K562 (cell line): Measurements from ENCODE around the gene C3. TPM values are rescaled to one million over a fixed set of nuclear protein-coding genes. Genes with fewer than 3 reads are reported as not detected.

Source experiments
- ATAC-seq: fragments of 200-7000 bp; cut with Tn5 transposase; 3 replicates; pipeline ENCODE4 v1.9.1; 2020; ENCODE audit warnings: moderate library complexity
- BruUV-seq: library from RNA; stranded (reverse); fragments of 400-500 nt; replicated peaks from 2 replicates; lab custom pipeline; 2021; lab: Mats Ljungman, UMichigan
- CTCF ChIA-PET: fragments of 300-600 bp; formaldehyde crosslinking; extraction: SDS; loops from one replicate; lab custom pipeline; 2021; ENCODE audit warnings: low intra/inter-chr PET ratio; lab: Yijun Ruan, JAX
- POLR2A ChIA-PET: fragments of 300-600, 350-650 bp; sonication (Branson Sonifier 250); formaldehyde crosslinking; extraction: SDS; loops from one replicate; lab custom pipeline; 2021; ENCODE audit warnings: antibody characterized with exemption, inconsistent platforms; lab: Yijun Ruan, JAX
- DNase-seq, 4 experiments: peaks; one replicate each; pipeline versions ENCODE4 v3.0.0 to v3.0.0-alpha.2; 2011 to 2018; ENCODE audit warnings: low spot score in 3 of 4, mixed read lengths in 3 of 4; ENCODE audit errors: extremely low read depth in 1 of 4
- FAIRE-seq: peaks from 2 replicates; lab custom pipeline; 2011; peaks lifted over from hg19 to GRCh38; lab: Jason Lieb, UNC
- H2AFZ ChIP-seq: 2 replicates; pipeline ENCODE4 v1.6.0; 2011; ENCODE audit warnings: low read depth, low read length, control low read depth, inconsistent platforms
- H3K27ac ChIP-seq: fragments of 200-600 bp; 3 replicates; pipeline ENCODE4 v1.8.0; 2011; ENCODE audit warnings: low read depth, mild to moderate bottlenecking, control low read depth, inconsistent platforms, low read length, moderate library complexity, mixed read lengths; ENCODE audit errors: extremely low read depth
- H3K27me3 ChIP-seq, 2 experiments: fragments of 300-600 bp in 1 of 2; 2 replicates in 1 of 2; 3 replicates in 1 of 2; pipeline versions ENCODE4 v1.6.0 to v1.8.0; 2011; ENCODE audit warnings: inconsistent platforms in 2 of 2, low read length in 2 of 2, mild to moderate bottlenecking in 1 of 2, mixed read lengths in 1 of 2, moderate library complexity in 1 of 2; ENCODE audit not compliant: control insufficient read depth in 2 of 2, insufficient read depth in 2 of 2
- H3K36me3 ChIP-seq: fragments of 300-600 bp; 3 replicates; pipeline ENCODE4 v1.8.0; 2011; ENCODE audit warnings: mild to moderate bottlenecking, low read length, inconsistent platforms; ENCODE audit not compliant: control insufficient read depth, insufficient read depth
- H3K4me1 ChIP-seq, 2 experiments: fragments of 200-600 bp in 1 of 2; replicated peaks in 1 of 2; 2 replicates in 1 of 2; 3 replicates in 1 of 2; pipeline versions ENCODE4 v1.5.1 to v1.8.0; 2011; ENCODE audit warnings: inconsistent platforms in 2 of 2, low read length in 2 of 2, mild to moderate bottlenecking in 1 of 2, mixed read lengths in 1 of 2, moderate library complexity in 1 of 2; ENCODE audit not compliant: control insufficient read depth in 2 of 2, insufficient read depth in 2 of 2
- H3K4me2 ChIP-seq: 2 replicates; pipeline ENCODE4 v1.6.1; 2011; ENCODE audit warnings: low read length, control low read depth, inconsistent platforms, mixed read lengths; ENCODE audit not compliant: insufficient read depth
- H3K4me3 ChIP-seq: fragments of 200-600 bp; sonication (generic), shearing (Covaris generic); 2 replicates; pipeline ENCODE4 v1.5.1; 2016; ENCODE audit warnings: control low read depth, inconsistent platforms
- H3K79me2 ChIP-seq: fragments of 200-600 bp; 3 replicates; pipeline ENCODE4 v1.8.0; 2011; ENCODE audit warnings: low read length, inconsistent platforms; ENCODE audit not compliant: control insufficient read depth, insufficient read depth
- H3K9ac ChIP-seq, 2 experiments: 2 replicates each; pipeline versions ENCODE4 v1.6.0 to v1.6.1; 2011; ENCODE audit warnings: low read depth in 2 of 2, low read length in 2 of 2, control low read depth in 1 of 2, inconsistent platforms in 1 of 2, mild to moderate bottlenecking in 1 of 2, mixed read lengths in 1 of 2; ENCODE audit not compliant: insufficient read depth in 1 of 2
- H3K9me1 ChIP-seq: one replicate; pipeline ENCODE4 v1.6.0; 2011; ENCODE audit warnings: inconsistent platforms, mild to moderate bottlenecking, low read length, moderate library complexity; ENCODE audit not compliant: control insufficient read depth, insufficient read depth
- H3K9me3 ChIP-seq: replicated peaks from 2 replicates; pipeline ENCODE4 v1.5.1; 2011; ENCODE audit warnings: low read depth, low read length, inconsistent platforms; ENCODE audit not compliant: control insufficient read depth, insufficient read depth
- H4K20me1 ChIP-seq: replicated peaks from 2 replicates; pipeline ENCODE4 v1.6.1; 2011; ENCODE audit warnings: low read length, inconsistent platforms, mixed read lengths; ENCODE audit not compliant: control insufficient read depth, insufficient read depth
- BCL6 ChIP-seq: fragments of 250-450 bp; sonication (Bioruptor Pico); IDR thresholded peaks from 2 replicates; pipeline ENCODE4 v1.4.0; 2020
- CREB1 ChIP-seq, 2 experiments: sonication (generic) in 1 of 2; formaldehyde crosslinking in 1 of 2; IDR thresholded peaks; 2 replicates each; pipeline versions ENCODE4 v1.6.1 to v1.8.0; 2012 to 2022; ENCODE audit warnings: inconsistent platforms in 1 of 2, mild to moderate bottlenecking in 1 of 2, missing genetic modification reagents in 1 of 2, moderate library complexity in 1 of 2
- ELF4 ChIP-seq: fragments of 450-650 bp; formaldehyde crosslinking; IDR thresholded peaks from 2 replicates; pipeline ENCODE4 v1.4.0; 2022; ENCODE audit warnings: missing genetic modification characterization
- EP400 ChIP-seq: fragments of 450-650 bp; IDR thresholded peaks from 2 replicates; pipeline ENCODE4 v1.6.1; 2017; ENCODE audit warnings: antibody characterized with exemption, mild to moderate bottlenecking, moderate library complexity
- HDAC1 ChIP-seq, 2 experiments: fragments of 450-650 bp; IDR thresholded peaks; 2 replicates each; pipeline ENCODE4 v1.6.1; 2016 to 2017; ENCODE audit warnings: inconsistent platforms in 1 of 2, mild to moderate bottlenecking in 1 of 2, moderate library complexity in 1 of 2
- KAT7 ChIP-seq: sonication (generic); formaldehyde crosslinking; IDR thresholded peaks from 2 replicates; pipeline ENCODE4 v1.8.0; 2022; ENCODE audit warnings: missing genetic modification reagents, mild to moderate bottlenecking, borderline replicate concordance
- KAT8 ChIP-seq: fragments of 450-650 bp; IDR thresholded peaks from 2 replicates; pipeline ENCODE4 v1.6.1; 2016; ENCODE audit warnings: low read depth, mild to moderate bottlenecking
- KLF10 ChIP-seq: fragments of 250-450 bp; sonication (Bioruptor Pico); IDR thresholded peaks from 2 replicates; pipeline ENCODE4 v1.6.1; 2021; ENCODE audit warnings: matching md5 sums
- MYNN ChIP-seq, 2 experiments: sonication (generic); formaldehyde crosslinking in 1 of 2; IDR thresholded peaks; 2 replicates each; pipeline versions ENCODE4 v1.5.0 to v1.6.1; 2016 to 2020; ENCODE audit warnings: antibody characterized with exemption in 1 of 2, missing genetic modification reagents in 1 of 2
- PHB ChIP-seq: fragments of 250-450 bp; sonication (Bioruptor Pico); IDR thresholded peaks from 2 replicates; pipeline ENCODE4 v1.5.0; 2021
- POLR2A ChIP-seq: fragments of 450-650 bp; conservative IDR thresholded peaks from 2 replicates; pipeline ENCODE4 v1.6.1; 2016
- POLR2G ChIP-seq: fragments of 200-400 bp; formaldehyde crosslinking; IDR thresholded peaks from 2 replicates; pipeline ENCODE4 v1.6.1; 2017; ENCODE audit warnings: low read depth, mild to moderate bottlenecking, antibody characterized with exemption, low read length, moderate library complexity
- RBM17 ChIP-seq: fragments of 200-400 bp; formaldehyde crosslinking; IDR thresholded peaks from 2 replicates; pipeline ENCODE4 v1.6.1; 2017; ENCODE audit warnings: low read depth, mild to moderate bottlenecking, low read length, borderline replicate concordance
- SUPT5H ChIP-seq: fragments of 450-650 bp; IDR thresholded peaks from 2 replicates; pipeline ENCODE4 v1.6.1; 2016
- TBP ChIP-seq: optimal IDR thresholded peaks from 2 replicates; pipeline ENCODE3; 2011; ENCODE audit warnings: low read depth, low read length, improper control_type of control experiment
- ZFX ChIP-seq: sonication (generic); formaldehyde crosslinking; IDR thresholded peaks from 2 replicates; pipeline ENCODE4 v1.8.0; 2022; ENCODE audit warnings: mild to moderate bottlenecking, missing genetic modification reagents, moderate library complexity
- WGBS: fragments of 100-300 bp; shearing (Covaris generic); methylation state at CpG from one replicate; pipeline ENCODE4 v1.1.6; 2016; ENCODE audit warnings: low coverage, mixed read lengths; ENCODE audit not compliant: insufficient coverage; ENCODE audit errors: missing lambda C conversion rate; 5-methylcytosine and 5-hydroxymethylcytosine counted together
- in situ Hi-C: fragments of 300-500 bp; cut with MboI; formaldehyde crosslinking; loops from 4 replicates; pipeline ENCODE4 v1.15.0; 2018; ENCODE audit warnings: inconsistent platforms, mixed read lengths
- intact Hi-C: fragments of 100-400 bp; cut with micrococcal nuclease; formaldehyde crosslinking; loops from 2 replicates; pipeline ENCODE4 v1.14.2; 2022
- polyA plus RNA-seq, 8 experiments: library from polyadenylated mRNA; depleted of rRNA in 4 of 8; stranded (reverse) in 5 of 8; unstranded in 3 of 8; fragments of >200 nt; fragmentation: Nextera tagmentation in 2 of 8; fragmentation: Illumina TruSeq in 1 of 8; extraction: Ambion mirVana in 2 of 8; extraction: Trizol in 1 of 8; gene quantifications; 2 replicates each; pipeline versions ENCODE4 v1.2.1 to v1.2.3, GENCODE V29; 2011 to 2014; ENCODE audit warnings: inconsistent platforms in 1 of 8, missing spikeins in 1 of 8
- total RNA-seq, 7 experiments: library from RNA; depleted of rRNA in 6 of 7; stranded (reverse); fragments of >200 nt in 6 of 7; fragmentation: Illumina TruSeq in 2 of 7; extraction: Trizol in 2 of 7; gene quantifications; 2 replicates each; pipeline versions ENCODE4 v1.2.1 to v1.2.3, GENCODE V29; 2011 to 2021; ENCODE audit warnings: low replicate concordance in 1 of 7
- TF ChIP-seq, protein P1 (sequence below): fragments of 250-450 bp; sonication (Bioruptor Pico); IDR thresholded peaks from 2 replicates; pipeline ENCODE4 v1.5.0; 2021
- TF ChIP-seq, protein P2 (sequence below): fragments of 450-650 bp; IDR thresholded peaks from 2 replicates; pipeline ENCODE4 v1.6.1; 2016
- TF ChIP-seq, protein P3 (sequence below): conservative IDR thresholded peaks from 2 replicates; pipeline ENCODE4 v1.6.1; 2011; ENCODE audit warnings: low read depth, mild to moderate bottlenecking, low read length; ENCODE audit not compliant: control insufficient read depth
- TF ChIP-seq, protein P4 (sequence below): sonication (generic); formaldehyde crosslinking; IDR thresholded peaks from 2 replicates; pipeline ENCODE4 v1.9.0; 2022; ENCODE audit warnings: mild to moderate bottlenecking, missing genetic modification reagents

The C3 gene
- total and polyA plus RNA-seq, 9 of the 15 experiments (the other 6 are each of a cell fraction or from before 2014, with no cell fraction given) = 0.59 to 10.6 (median 2.2) TPM

DNA sequence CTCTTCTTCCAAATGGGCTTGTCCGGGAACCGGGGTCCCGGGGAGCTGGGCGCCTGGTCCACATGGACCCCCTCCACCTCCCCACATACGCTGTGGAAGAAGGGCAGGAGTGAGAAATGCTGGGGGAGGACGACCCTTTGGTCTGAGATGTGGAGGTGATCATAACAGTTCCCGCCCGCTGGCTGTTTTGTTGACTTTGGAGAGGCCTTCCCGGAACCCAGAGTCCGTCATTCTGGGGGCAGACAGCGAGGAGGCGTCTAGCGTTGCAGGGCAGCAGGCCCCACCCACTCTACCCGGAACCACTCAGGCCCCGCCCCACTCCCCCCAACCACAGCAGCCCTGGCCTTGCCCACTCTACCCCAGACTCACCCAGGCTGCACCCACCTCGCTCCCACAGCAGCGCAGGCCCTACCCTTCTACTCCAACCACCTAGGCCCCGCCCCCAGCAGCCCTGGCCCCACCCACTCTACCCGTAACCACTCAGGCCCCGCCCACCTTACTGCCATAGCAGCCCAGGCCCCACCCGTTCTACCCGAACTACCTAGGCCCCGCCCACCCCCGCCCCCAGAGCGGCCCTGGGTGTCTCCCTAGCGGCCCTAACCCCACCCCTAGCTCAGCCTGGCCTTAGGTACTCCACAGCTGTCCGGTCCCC, 9.8 kb upstream of the C3 start:
- intact Hi-C loops = loop anchor here (10.0 kb wide), 1 partner anchor 215 kb away; no protein-coding TSS in a partner anchor
- Histone ChIP-seq H3K9me1 (no peaks in the 10 kb centered on the region), H3K4me2 (peak overlapping the region; percentile 67), H3K9ac (peak overlapping the region; percentile 62 to 93), H3K27ac (peak overlapping the region; percentile 71), H3K27me3 (no peaks in the 10 kb centered on the region), H3K9me3 (no peaks in the 10 kb centered on the region), H3K79me2 (peaks cover 5% of the 10 kb centered on the region; the same call in 1 of the 3 replicates), H3K4me1 (peaks cover 23 to 55% of the 10 kb centered on the region in 2 experiments; a peak in 4 of 5 replicates), H4K20me1 (no peaks in the 10 kb centered on the region), H3K36me3 (peaks cover 2% of the 10 kb centered on the region; the same call in 1 of the 3 replicates), H2AFZ (peak overlapping the region; percentile 52), H3K4me3 (peak overlapping the region; percentile 39)
- ChIA-PET CTCF (no interaction called here), POLR2A (interaction anchor here (0.6 to 1.1 kb wide), 3 partner anchors 119 to 508 kb away, joined by 3 to 5 read pairs (median 5); no protein-coding TSS in a partner anchor)
- ATAC-seq = peak; percentile 94
- peak; percentile 94 to 96 (median 96) for DNase-seq
- BruUV-seq = TSS peak; percentile 85
- FAIRE-seq = peak; percentile 82
- in situ Hi-C loops = no loop called here
- 14% methylated on average over 13 of the region's 27 CpGs for WGBS
- TF ChIP-seq MYNN (IDR thresholded peaks at IDR 0.05) (peak; percentile 85), MYNN (CRISPR knock-in tag; IDR thresholded peaks at IDR 0.05) (no peak), KLF10 (no peak), KAT7 (CRISPR knock-in tag) (0 out of 2 replicates have a peak, but pooled peaks have one; percentile 33), ELF4 (CRISPR knock-in tag) (0 out of 2 replicates have a peak, but pooled peaks have one; percentile 6), POLR2G (peak; percentile 45; the same call in 1 of the 2 replicates), EP400 (peak; percentile 22; the same call in 1 of the 2 replicates), CREB1 (IDR thresholded peaks at IDR 0.05) (0 out of 2 replicates have a peak, but pooled peaks have one; percentile 45), CREB1 (CRISPR knock-in tag; IDR thresholded peaks at IDR 0.05) (no peak), HDAC1 (IDR thresholded peaks at IDR 0.05) (0 out of 4 replicates have a peak, but pooled peaks of 1 of the 2 experiments have one; percentile 61), ZFX (CRISPR knock-in tag) (peak; percentile 87), TBP (peak; percentile 36), POLR2A (peak; percentile 60), SUPT5H (0 out of 2 replicates have a peak, but pooled peaks have one; percentile 36), KAT8 (no peak), RBM17 (no peak), PHB (no peak), BCL6 (no peak)
- TF ChIP-seq, protein P1, sequence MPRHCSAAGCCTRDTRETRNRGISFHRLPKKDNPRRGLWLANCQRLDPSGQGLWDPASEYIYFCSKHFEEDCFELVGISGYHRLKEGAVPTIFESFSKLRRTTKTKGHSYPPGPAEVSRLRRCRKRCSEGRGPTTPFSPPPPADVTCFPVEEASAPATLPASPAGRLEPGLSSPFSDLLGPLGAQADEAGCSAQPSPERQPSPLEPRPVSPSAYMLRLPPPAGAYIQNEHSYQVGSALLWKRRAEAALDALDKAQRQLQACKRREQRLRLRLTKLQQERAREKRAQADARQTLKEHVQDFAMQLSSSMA (CRISPR knock-in tag) = no peak
- TF ChIP-seq, protein P2, sequence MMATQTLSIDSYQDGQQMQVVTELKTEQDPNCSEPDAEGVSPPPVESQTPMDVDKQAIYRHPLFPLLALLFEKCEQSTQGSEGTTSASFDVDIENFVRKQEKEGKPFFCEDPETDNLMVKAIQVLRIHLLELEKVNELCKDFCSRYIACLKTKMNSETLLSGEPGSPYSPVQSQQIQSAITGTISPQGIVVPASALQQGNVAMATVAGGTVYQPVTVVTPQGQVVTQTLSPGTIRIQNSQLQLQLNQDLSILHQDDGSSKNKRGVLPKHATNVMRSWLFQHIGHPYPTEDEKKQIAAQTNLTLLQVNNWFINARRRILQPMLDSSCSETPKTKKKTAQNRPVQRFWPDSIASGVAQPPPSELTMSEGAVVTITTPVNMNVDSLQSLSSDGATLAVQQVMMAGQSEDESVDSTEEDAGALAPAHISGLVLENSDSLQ = peak; percentile 64; the same call in 1 of the 2 replicates
- TF ChIP-seq, protein P3, sequence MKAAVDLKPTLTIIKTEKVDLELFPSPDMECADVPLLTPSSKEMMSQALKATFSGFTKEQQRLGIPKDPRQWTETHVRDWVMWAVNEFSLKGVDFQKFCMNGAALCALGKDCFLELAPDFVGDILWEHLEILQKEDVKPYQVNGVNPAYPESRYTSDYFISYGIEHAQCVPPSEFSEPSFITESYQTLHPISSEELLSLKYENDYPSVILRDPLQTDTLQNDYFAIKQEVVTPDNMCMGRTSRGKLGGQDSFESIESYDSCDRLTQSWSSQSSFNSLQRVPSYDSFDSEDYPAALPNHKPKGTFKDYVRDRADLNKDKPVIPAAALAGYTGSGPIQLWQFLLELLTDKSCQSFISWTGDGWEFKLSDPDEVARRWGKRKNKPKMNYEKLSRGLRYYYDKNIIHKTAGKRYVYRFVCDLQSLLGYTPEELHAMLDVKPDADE = no peak
- TF ChIP-seq, protein P4, sequence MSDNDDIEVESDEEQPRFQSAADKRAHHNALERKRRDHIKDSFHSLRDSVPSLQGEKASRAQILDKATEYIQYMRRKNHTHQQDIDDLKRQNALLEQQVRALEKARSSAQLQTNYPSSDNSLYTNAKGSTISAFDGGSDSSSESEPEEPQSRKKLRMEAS (CRISPR knock-in tag) = 0 out of 2 replicates have a peak, but pooled peaks have one; percentile 24
